HG02852 (cell line): ENCODE measurements around the gene ITPR3.
"Not testable (repeated sequence)": the region's sequence is repeated elsewhere in the genome, so short reads cannot be mapped to it uniquely, and the experiment has no call there.

Source experiments
- ATAC-seq: cut with Tn5 transposase; IDR thresholded peaks from one replicate; pipeline ENCODE4 v1.9.1; 2021; ENCODE audit warnings: mild to moderate bottlenecking, moderate library complexity; ENCODE audit not compliant: unreplicated experiment

Gene ITPR3

DNA sequence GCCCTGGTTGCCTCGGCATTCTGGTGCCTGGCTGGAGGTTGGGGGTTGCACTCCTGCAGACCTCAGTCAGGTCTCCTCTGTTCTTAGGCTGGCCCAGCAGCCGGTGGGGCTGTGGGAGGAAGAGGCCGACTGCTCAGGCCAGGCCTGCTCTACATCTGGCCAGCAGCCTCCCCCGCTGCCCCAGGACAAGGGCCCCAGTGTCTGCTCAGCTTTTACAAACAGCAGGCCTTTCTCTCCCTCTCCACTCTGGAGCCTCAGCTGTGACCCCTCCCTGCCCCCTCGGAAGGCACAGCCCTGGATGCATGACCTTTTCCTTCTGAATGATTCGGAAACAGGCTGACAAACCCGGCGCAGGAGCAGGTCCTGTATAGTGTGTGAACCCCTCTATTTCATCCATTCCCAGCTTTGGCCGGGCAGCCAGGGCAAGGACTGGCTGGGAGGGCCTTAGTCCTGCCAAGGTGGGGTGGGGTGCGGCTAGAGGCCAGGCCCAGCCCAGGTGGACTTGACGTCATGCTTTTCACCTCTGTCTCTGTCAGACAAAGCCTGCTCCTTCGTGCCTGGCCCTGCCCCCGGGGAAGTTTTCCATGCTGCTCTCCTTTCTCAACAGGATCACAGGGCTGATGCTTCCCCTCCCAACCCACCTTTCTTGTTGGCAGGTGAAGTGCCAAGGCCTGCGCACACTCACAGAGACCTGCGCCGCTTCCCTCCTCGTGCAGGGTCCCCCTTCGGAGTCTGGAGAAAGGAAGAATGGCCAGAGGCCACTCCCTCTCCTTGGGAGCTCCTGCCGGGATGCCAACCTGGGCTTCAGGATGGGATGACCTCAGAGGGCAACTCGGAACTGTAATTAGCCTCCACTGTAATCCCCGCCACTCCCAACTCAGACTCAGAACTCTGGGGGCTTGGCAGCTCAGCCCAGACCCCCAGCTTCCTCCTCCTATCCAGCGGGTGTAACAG, 10.1 kb upstream of the ITPR3 start:
- ATAC-seq, result no peak

- ATAC-seq, result no peak
Observed at GRCh38 chr6:33613146-33613794, 7.9 kb upstream of the ITPR3 start.

DNA sequence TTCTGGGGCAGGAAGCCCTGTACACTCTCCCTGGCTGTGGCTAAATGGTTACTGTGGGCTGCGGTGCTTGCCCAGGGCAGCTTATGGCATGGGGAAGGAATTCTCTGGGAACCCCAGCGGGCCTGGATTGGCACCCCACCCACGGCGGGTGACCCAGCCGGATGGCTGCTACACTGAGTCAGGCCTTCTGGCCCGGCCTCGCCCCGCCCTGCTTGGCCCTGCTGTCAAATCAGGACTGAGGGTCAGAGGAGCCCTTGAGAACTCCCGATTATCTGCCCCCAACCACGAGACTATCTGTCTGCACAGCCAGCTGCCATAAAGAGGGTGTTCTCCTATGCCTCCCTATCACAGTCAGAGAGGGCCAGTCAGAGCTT, 7.3 kb upstream of the ITPR3 start:
- ATAC-seq, result no peak

- ATAC-seq, result no peak
Observed at GRCh38 chr6:33616113-33616512, 5.0 kb upstream of the ITPR3 start.

DNA sequence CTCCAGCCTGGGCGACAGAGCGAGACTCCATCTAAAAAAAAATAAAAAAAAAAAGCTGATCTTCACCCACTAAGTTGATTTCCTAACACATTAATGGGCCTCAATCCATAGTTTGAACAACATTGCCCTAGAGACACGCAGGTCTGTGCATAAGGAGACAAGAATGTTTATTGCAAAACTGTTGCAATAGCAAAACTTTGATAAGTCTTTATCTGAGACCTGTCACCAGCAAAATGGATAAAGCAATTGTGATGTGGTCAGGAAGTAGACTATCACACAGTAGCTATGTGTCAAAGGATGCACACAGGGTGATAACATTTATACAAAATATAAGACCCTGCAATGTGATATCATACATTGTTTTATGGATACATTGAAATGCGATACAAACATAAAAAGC, 4.2 kb upstream of the ITPR3 start:
- ATAC-seq, result no peak

- ATAC-seq, result no peak
Observed at GRCh38 chr6:33619166-33619840, 1.8 kb upstream of the ITPR3 start.

- no peak for ATAC-seq
Observed at GRCh38 chr6:33620158-33620855, 815 bp upstream of the ITPR3 start.

DNA sequence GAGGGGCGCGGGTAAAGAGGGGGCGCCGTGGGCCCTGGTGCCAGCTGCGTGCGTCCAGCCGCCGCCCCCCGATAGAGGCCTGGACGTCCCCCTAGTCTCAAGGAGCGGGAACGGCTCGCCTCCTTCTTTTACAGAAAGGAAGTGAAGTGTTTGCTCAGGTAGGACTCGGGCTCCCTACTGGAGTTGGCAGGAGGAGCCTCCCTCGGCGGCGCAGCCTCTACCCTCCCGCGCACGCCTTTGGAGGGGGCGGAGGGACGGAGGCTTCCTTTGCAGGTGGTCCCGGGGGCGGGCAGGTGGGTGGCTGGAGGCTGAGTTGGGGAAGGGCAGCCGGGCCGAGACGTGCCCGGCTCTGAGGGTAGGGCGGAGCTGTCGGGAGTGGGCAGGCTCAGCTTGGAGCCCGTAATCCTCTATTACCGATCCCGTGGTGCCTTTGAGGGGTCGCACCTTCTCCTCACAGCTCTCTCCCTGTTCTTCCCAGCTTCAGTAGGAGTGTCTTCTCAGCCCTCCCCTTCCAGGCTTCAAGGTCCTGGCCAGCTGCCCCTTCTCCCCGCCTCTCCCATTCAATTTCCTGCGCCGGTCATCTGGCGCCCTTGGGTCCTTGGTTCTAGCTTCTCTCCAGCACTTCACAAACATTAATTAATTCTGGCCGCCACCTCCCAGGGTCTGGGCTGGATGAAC, 728 bp downstream of the ITPR3 start:
- peak; percentile 31 for ATAC-seq

GRCh38 chr6:33622456-33623431, 1.6 kb downstream of the ITPR3 start:
- ATAC-seq, result no peak

DNA sequence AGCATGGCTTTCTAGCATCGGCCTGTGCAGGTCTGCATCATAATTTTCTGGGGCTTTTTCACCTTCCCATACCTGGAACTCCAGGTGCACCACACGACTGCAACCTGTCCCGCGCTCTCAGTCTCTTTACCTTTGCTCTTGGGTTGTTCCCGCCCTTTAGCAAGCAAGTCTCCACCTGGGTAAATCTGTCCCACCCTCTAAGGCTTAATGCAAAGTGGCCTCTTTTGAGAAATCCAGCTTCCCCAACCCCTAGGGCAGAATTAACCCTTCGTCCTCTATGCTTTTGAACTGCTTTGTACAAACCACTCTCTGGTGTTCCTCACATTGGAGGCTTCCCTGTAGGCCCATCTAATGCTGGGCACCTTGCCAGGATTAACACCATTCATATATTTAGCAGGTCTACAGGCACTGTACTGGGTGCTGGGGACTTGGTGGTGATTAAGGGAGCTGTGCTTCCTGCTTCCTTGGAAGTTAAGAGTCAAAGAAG, 2.8 kb downstream of the ITPR3 start:
- no peak for ATAC-seq

GRCh38 chr6:33624856-33625255, 3.7 kb downstream of the ITPR3 start:
- no peak for ATAC-seq

DNA sequence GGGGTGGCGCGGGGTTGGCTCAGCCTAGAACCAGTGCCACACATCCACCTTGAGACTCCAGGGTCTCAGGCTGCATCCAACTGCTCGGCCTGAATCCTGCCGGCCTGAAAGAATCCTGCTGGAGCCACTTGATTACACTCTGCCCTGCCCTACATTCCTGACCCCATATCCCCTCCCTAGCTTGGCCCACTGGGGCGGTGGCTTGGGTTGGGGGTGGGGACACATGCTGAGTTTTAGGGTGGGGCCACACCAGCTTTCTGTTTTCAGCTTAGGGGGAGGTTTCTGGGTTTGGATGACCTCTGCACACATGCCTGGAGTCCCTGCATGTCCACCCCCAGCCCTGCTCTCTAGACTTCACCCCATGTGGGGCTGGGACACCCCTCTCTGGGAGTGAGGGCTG, 6.8 kb downstream of the ITPR3 start:
- no peak for ATAC-seq

DNA sequence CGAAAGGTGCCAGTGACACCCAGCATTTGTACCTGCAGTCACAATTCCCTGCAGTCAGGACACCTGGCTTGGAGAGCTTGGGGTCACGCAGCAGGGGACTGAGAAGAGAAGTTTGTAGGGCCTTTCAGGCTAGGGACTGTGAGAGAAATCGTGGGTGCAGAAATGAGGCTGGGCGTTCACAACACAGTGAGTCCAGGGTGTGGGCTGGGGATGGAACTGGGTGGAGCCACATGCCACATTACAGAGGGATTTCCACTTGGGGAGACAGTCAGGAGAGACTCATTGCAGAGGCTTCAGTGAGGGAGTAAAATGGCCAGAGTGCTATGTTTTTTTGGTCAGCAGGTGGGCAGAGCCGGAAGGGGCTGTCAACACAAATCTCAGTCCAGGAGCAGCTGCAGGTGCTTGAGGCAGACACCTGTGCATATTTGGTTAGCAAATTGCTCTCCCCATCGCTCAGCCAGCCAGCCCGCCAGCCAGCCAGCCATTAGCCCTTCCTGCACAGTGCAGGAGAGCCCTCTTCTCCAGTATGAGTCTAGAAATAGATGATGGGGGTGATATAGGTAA, 7.4 kb downstream of the ITPR3 start:
- ATAC-seq, result no peak

DNA sequence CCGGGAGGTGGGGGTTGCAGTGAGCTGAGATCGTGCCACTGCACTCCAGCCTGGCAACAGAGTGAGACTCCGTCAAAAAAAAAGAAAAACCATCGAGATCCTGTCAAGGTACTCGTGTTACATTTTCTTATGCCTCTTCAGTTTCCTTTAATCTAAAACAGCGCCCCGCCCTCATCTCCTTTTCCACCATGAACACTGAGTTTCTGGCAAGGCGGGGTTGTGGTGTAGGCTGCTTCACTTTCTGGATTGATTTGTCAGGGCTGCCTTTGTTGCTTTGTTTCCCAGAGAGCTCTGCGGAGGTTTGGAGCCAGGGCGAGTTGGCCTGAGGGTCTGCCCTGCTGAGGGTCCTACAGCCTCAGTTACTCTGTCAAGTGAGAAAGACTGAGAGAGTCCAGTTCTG, 8.9 kb downstream of the ITPR3 start:
- no peak for ATAC-seq

GRCh38 chr6:33631521-33631920, 10.4 kb downstream of the ITPR3 start:
- ATAC-seq, result not testable (repeated sequence)

DNA sequence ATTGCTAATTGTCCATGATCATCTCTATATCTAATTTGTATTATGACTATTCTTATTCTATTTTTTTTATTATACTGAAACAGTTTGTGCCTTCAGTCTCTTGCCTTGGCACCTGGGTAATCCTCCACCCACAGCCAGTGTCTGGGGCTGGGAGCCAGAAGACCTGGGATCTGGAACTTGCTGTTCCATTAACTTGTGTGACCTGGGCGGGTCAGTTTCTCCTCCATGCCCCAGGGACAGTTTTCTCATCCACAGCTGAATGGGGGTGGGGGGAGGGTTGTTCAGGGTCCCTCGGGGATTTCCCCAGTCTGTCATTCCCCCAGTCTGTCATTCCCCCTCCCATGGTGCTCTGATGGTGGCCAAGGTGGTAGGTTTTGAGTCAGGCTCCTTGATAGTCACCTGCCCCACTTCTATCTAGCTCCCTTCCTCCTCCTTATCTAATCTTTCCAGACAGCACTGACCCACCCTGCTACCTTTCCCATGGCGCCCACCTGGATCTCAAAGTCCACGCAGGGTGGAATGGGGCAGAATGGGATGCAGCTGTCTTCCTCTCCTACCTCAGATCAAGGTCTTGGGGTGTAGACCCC, 10.9 kb downstream of the ITPR3 start:
- no peak for ATAC-seq

DNA sequence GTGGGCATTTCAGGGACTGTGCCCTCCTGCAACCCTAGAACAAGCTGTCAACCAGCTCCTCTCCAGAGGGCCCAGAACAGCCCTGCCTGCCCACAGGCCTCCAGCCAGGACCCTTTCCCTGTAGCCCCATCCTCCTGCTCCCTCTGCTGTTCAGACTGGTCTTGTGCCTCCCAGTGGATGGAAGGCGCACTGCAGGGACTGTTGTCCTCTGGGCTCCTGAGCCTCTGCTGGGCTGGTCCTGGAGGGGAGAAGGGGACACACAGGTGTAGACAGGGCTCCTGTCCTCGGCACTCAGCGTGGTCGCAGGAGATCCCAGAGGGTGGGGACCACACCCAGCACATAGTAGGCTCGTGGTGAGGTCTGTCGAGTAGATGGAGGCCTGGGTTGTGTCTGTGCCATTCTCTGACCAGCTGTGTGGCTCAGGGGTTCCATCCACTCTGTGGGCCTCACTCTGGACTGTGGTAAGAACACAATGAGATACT, 11.5 kb downstream of the ITPR3 start:
- no peak for ATAC-seq

DNA sequence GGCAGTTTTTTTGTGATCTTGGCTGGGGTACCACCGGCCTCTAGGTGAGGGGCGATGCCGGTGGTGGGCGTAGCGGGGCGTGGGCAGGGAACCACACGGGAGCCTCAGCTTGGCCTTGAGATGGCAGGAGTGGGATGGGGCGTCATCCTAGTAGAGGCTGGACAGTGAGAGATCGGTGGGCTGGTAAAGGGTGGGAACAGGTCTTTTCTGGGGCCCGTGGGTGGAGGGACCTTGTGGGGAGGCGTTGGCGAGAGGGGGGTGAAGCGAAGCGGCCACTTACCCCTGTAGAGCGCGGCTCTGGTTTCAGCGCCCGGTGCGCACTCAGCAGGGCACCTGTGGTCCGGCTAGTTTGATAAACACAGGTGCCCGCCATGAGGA, 12.0 kb downstream of the ITPR3 start:
- ATAC-seq, result no peak
